Omental fat pad (tissue), 4 donors: ENCODE results near the gene TEAD2. TPM values are rescaled to one million over a fixed set of nuclear protein-coding genes. Genes with fewer than 3 reads are reported as not detected.

Source experiments
- ATAC-seq: fragments of 150-250 bp; one replicate; pipeline ENCODE4 v1.9.1; 2016; ENCODE audit warnings: mild to moderate bottlenecking, moderate library complexity; ENCODE audit not compliant: low FRiP score
- DNase-seq: peaks from one replicate; pipeline ENCODE4 v3.0.0-alpha.2; 2019; ENCODE audit warnings: low spot score
- total RNA-seq, 4 donors: library from RNA; depleted of rRNA; stranded (reverse); fragments of >200 nt; gene quantifications; one replicate each; pipeline ENCODE4 v1.1.0, GENCODE V29; 2016
- TF ChIP-seq, protein P1 (sequence below), 3 donors: fragments of 450-650 bp; IDR thresholded peaks; one replicate each; pipeline ENCODE4 v1.5.1; 2016 to 2017; ENCODE audit warnings: antibody characterized with exemption in 3 of 3, mild to moderate bottlenecking in 3 of 3, moderate library complexity in 2 of 3

TEAD2 gene
- total RNA-seq, 4 donors from 2014 or later, result 19.9 to 35.0 (median 26.1) TPM

DNA sequence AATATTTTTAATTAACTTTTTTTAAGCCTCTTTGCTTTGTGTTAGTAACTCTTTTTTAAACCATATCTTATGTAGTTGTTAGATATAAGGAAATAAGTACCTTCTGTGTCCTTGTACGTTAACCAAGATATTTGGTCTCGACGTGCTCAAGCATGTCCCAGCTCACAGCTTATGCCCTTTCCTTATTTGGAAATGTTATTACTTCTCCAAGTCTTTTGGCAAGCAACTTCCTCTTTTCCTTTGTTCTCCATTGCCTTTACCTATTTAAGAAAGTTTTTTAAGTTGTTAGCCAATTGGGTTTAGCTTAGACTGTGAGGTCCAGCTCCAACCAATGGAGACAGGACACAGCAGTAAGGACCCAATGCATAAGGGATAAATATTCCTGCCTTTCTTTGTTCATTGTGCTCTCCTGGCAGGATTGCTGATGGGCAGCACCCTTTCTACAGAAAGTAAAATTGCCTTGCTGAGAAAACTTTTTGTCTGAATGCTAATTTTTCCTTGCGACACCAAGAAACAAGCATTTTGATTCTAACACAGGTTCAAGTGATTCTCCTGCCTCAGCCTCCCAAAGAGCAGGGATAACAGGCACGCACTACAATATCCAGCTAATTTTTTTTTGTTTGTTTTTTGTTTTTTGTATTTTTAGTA is 6.6 kb upstream of the TEAD2 start:
- ATAC-seq (no peak), DNase-seq (no peak)
- TF ChIP-seq, protein P1, sequence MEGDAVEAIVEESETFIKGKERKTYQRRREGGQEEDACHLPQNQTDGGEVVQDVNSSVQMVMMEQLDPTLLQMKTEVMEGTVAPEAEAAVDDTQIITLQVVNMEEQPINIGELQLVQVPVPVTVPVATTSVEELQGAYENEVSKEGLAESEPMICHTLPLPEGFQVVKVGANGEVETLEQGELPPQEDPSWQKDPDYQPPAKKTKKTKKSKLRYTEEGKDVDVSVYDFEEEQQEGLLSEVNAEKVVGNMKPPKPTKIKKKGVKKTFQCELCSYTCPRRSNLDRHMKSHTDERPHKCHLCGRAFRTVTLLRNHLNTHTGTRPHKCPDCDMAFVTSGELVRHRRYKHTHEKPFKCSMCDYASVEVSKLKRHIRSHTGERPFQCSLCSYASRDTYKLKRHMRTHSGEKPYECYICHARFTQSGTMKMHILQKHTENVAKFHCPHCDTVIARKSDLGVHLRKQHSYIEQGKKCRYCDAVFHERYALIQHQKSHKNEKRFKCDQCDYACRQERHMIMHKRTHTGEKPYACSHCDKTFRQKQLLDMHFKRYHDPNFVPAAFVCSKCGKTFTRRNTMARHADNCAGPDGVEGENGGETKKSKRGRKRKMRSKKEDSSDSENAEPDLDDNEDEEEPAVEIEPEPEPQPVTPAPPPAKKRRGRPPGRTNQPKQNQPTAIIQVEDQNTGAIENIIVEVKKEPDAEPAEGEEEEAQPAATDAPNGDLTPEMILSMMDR (IDR thresholded peaks at IDR 0.05), result no peak

DNA sequence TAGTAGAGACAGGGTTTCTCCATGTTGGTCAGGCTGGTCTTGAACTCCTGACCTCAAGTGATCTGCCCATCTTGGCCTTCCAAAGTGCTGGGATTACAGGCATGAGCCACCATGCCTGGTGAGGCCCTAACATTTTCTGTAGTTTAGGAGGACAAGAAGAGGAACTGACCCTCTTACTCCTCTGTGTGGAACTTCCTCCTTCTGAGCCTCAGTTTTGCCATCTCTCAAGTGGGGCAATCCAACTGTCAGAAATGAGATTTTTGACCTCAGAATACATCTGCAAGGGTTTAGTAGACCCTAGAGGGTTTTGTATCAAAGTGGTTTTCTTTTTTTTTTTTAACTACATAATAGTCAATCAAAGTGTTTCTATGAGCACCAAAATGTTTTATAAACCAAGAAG is 3.9 kb upstream of the TEAD2 start:
- TF ChIP-seq, protein P1 (IDR thresholded peaks at IDR 0.05), result no peak
- DNase-seq (no peak), ATAC-seq (no peak)

DNA sequence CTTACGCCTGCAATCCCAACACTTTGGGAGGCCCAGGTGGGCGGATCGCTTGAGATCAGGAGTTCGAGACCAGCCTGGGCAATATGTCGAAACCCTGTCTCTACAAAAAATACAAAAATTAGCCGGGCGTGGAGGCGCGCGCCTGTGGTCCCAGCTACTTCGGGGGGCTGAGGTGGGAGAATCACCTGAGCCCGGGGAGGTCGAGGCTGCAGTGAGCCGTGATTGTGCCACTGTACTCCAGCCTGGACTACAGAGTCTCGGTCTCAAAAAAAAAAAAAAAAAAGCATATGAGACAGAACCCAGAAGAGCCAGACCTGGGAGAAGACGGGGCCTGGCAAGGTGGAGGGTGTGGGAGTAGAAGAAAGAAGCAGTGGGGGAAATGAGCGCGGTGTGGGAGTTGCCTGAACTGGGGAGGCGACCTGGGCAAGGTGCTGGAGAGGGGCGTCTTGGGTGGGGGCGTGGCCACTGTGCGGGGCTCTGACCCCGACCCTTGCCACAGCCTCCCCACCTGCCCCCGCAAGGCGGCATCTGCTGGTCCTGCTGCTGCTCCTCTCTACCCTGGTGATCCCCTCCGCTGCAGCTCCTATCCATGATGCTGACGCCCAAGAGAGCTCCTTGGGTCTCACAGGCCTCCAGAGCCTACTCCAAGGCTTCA is 2.0 kb upstream of the TEAD2 start:
- DNase-seq, result no peak
- no peak for ATAC-seq
- TF ChIP-seq, protein P1 (IDR thresholded peaks at IDR 0.05), result no peak

DNA sequence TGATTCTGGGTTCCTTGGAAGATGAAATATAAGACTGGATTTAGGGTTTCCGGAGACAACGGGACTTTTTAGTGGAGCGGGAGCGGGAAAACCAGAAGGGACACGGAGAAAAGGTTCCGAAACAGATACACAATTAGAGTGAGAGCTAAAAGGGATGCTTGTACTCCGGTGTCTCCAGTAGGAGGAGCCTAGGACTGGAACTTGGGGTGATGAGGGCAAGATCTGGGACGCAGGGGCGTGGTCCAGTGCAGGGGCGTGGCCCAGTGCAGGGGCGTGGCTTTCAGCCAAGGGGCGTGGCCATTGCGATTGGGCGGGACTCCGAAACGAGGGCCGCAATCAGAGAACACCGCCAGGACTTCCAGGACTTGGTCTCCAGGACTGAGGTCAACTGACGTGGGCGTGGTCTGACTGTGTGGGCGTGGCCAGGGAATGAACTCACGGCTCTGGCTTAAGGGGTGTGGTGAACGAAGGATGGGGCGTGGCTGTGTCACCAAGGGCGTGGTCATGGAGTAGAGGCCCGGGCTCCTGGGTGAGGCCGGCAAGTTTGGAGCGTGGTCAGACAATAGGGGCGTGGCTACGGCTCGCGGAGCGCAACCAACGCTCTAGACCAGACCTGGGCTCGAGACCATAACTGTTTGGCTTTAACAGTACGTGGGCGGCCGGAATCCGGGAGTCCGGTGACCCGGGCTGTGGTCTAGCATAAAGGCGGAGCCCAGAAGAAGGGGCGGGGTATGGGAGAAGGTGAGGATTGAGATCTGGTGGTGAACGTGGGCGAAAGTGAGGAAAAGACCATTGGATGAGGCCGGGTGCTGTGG is 1.3 kb upstream of the TEAD2 start, which contains the start of gene DKKL1:
Gene DKKL1 (plus strand): TSS at position 610 of the 815 bp plus-strand sequence. CDS start 122 bp downstream, at position 732.
- ATAC-seq, result peak; percentile 95
- TF ChIP-seq, protein P1 (IDR thresholded peaks at IDR 0.05), result no peak
- peak; percentile 100 for DNase-seq

DNA sequence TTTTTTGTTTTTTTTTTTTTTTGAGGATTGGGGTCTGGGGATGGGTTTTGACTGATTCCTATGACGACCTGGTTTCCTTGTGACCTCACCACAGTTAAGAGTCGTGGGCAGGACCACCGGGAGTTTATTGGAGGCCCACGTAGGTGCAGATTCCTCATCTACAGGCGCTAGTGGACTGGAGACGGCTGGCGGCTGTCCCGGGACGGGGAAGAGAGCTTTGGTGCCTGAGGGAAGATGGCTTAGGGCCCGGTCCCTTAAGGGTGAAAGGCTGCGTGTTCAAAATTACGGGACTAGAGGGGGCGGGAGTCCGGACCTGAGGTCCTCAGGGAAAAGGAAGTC is 682 bp upstream of the TEAD2 start:
- DNase-seq (no peak), ATAC-seq (no peak)
- TF ChIP-seq, protein P1 (IDR thresholded peaks at IDR 0.05), result no peak

DNA sequence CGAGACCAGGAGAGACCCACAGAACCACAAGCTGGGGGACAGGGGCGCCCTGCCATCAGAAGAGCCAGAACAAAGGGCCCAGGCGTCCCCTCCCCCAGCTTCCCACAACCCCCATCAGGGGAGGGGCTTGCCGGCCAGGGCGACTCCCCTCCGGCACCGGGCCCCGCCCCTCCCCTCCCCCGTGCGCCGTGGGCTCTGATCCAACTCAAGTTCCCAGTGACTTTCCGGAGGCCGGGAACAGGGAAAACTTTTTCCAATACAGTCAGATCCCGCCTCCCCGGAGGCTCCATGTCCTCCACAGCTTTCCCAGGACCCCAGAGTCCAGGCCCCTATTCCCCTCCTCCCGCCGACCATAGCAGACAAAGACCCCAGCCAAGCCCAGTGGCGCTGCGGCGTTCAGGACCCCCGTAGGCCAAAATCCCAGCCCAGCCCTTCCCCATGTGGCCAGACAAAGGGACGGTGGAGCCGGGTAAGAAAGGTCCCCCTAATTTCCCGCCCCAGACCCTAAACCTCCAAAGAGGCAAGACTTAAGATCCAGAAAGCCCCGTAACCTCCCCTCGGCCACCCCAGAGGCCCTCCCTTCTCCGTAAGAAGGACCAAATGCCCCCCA is 673 bp downstream of the TEAD2 start:
- ATAC-seq (peak; percentile 18), DNase-seq (peak; percentile 68)
- TF ChIP-seq, protein P1 (IDR thresholded peaks at IDR 0.05), result no peak
